Adipocyte (in vitro differentiated cells): ENCODE results near the gene DCUN1D1.

ENCODE experiments used
- DNase-seq: peaks from one replicate; pipeline ENCODE4 v3.0.0-alpha.2; 2015; ENCODE audit warnings: low read depth
- H3K27me3 ChIP-seq: replicated peaks from 2 replicates; pipeline ENCODE4 v1.7.0; 2013; ENCODE audit warnings: mild to moderate bottlenecking, low read length, moderate library complexity; ENCODE audit not compliant: control insufficient read depth, insufficient read depth
- H3K36me3 ChIP-seq: 2 replicates; pipeline ENCODE4 v1.7.0; 2013; ENCODE audit warnings: low read length, mild to moderate bottlenecking, moderate library complexity; ENCODE audit not compliant: control insufficient read depth, insufficient read depth, severe bottlenecking
- H3K4me1 ChIP-seq: 2 replicates; pipeline ENCODE4 v1.7.0; 2013; ENCODE audit warnings: mild to moderate bottlenecking, low read length, moderate library complexity; ENCODE audit not compliant: control insufficient read depth, insufficient read depth
- H3K4me3 ChIP-seq: 2 replicates; pipeline ENCODE4 v1.7.0; 2013; ENCODE audit warnings: mild to moderate bottlenecking, low read length, moderate library complexity
- H3K9ac ChIP-seq: 2 replicates; pipeline ENCODE4 v1.7.0; 2013; ENCODE audit warnings: mild to moderate bottlenecking, low read length, moderate library complexity
- H3K9me3 ChIP-seq: 2 replicates; pipeline ENCODE4 v1.7.0; 2013; ENCODE audit warnings: mild to moderate bottlenecking, low read length, moderate library complexity; ENCODE audit not compliant: control insufficient read depth

The DCUN1D1 gene

DNA sequence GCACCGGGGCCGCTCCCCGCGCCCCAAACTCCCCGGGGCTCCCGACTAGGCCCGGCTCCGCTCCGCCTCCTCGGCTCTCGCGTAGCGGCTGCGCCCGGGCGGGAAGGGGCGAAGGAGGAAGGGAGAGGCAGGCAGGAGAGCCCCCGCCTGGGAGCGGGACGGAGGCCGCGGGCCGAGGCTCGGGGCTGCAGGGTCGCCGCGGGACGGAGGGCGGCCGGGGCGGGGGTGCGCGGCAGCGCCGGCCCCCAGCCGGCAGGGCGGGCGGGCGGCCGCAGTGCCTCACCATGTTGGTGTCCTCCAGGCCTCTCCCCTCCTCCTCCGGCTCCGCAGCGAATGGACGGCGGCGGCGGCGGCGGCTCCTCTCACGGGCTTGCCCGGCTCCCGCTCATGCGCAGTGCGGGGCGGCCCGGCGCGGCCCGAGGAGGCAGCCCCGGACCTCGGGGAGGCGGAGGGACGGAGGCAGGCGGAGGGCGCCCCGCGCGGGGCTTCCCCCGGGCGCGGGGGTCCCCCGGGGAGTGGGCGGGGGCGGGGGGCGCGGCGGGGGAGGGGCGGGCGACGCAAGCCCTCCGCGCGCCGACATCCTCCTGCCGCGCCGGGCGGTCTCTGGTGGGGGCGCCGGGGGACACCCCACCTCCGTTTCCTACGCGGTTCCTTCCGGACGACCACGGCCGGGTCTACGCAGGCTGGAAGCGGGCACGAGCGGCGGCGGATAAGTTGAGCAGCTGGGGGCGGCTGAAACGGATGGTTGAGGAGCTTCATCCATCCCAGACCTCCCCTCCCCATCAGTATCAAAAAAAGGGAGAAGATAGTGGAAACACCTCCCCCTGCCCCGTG is at the start of gene DCUN1D1:
Gene DCUN1D1 (minus strand): TSS at position 335 of the 834 bp plus-strand sequence. CDS start 49 bp downstream, at position 286.
- Histone ChIP-seq H3K4me1 (peaks cover 30% of the 10 kb centered on the region), H3K9me3 (no peaks in the 10 kb centered on the region), H3K9ac (peak within 1 kb of the TSS; percentile 89), H3K27me3 (no peaks in the 10 kb centered on the region), H3K4me3 (peak within 1 kb of the TSS; percentile 94), H3K36me3 (no peaks in the 10 kb centered on the region)
- peak; percentile 96 for DNase-seq

DNA sequence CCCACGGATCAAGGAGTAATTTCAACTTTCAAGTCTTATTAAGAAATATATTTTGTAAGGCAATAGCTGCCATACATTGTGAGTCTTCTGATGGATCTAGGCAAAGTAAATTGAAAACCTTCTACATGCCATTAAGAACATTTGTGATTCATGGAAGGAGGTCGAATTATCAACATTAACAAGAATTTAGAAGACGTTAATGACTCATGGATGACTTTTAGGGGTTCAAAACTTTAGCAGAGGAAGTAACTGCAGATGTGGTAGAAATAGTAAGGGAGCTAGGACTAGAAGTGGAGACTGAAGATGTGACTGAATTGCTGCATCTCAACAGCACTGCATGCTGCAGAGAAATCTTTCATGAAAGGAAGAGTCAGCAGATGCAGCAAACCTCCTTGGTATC is 48.1 kb upstream of the DCUN1D1 start:
- H3K9me3 ChIP-seq = peaks cover 4% of the 10 kb centered on the region
- H3K9ac ChIP-seq = no peak overlapping the region
- H3K4me1 ChIP-seq = peaks cover 4% of the 10 kb centered on the region
- H3K27me3 ChIP-seq = no peaks in the 10 kb centered on the region
- DNase-seq = no peak
- H3K4me3 ChIP-seq = no peak overlapping the region
- H3K36me3 ChIP-seq = peaks cover 57% of the 10 kb centered on the region

DNA sequence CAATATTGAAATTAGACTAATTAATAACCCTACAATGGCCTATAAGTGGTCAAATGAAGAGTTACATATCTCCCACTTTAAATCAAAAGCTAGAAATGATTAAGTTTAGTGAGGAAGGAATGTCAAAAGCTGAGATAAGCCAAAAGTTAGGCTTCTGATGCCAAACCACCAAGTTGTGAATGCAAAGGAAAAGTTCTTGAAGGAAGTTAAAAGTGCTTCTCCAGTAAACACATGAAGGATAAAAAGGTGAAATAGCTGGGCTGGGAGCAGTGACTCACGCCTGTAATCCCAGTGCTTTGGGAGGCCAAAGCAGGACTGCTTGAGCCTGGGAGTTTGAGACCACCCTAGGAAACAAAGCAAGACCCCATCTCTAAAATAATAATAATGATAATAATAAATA is 46.9 kb upstream of the DCUN1D1 start:
- H3K4me1 ChIP-seq = no peaks in the 10 kb centered on the region
- peaks cover 4% of the 10 kb centered on the region for H3K9me3 ChIP-seq
- no peak overlapping the region for H3K9ac ChIP-seq
- no peak overlapping the region for H3K4me3 ChIP-seq
- H3K36me3 ChIP-seq = peaks cover 54% of the 10 kb centered on the region
- no peak for DNase-seq
- no peaks in the 10 kb centered on the region for H3K27me3 ChIP-seq

DNA sequence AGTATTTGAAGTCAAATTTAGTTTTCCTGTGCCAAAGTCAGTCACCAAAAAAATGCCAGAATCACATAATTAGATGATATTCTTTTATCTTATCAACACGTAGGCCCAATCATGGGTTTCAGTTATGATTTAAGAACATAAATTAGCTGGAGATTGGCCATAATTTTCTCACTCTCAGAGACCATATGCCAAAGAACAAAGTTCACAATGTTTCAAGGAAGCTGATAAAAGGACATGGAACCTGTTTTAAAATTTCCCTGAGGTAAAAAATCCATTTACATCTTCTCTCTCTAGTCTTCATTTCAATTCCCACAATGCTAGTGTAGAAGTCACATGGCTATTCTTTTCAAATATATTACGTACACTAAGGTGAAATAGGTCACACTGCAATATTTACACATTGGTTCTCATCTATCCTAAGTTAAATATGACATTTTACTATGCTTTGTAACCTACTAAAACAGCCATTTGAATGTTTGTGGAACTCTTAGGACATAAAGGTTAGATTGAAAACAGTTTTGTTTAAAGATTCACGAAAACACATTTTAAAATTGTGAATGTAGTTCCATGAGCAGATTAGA is 42.7 kb upstream of the DCUN1D1 start:
- Histone ChIP-seq H3K36me3 (peaks cover 67% of the 10 kb centered on the region), H3K4me3 (no peak overlapping the region), H3K9me3 (no peaks in the 10 kb centered on the region), H3K9ac (no peak overlapping the region), H3K27me3 (no peaks in the 10 kb centered on the region), H3K4me1 (no peaks in the 10 kb centered on the region)
- no peak for DNase-seq

DNA sequence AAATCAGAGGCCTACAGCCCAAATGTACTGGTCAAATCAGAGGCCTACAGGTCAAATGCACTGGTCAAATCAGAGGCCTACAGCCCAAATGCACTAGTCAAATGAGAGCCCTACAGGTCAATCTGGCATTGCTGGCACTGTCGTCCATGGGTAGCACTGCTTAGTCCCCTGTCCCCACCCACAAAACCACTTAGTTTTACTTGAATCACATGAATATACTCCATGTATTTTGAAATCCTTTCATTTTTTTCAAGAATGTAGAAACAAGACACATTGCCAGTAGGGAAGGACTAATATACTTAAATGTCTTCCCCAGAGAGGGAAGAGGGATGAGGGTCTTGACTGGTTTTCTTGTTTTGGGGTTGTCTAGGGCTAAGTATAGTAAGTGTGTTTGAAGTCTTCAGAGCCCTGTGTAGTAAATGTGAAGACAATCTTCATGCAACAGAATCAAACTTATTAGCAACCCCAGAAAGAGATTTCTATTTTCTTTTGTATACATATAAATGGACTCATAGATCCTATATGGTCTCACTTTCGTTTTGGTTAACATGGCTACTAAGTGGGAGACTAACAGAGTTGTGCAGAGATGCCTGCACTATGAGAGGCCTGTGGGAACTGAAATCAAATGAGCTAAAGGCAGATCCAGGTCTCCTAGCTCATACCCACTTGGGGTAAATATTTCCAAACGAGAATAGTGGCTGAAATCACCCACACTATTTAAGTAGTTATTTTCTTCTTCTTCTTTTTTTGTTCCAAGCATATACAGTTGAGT is 38.3 kb upstream of the DCUN1D1 start:
- Histone ChIP-seq H3K36me3 (peaks cover 74% of the 10 kb centered on the region), H3K4me3 (no peak overlapping the region), H3K9me3 (no peaks in the 10 kb centered on the region), H3K4me1 (no peaks in the 10 kb centered on the region), H3K9ac (no peak overlapping the region), H3K27me3 (no peaks in the 10 kb centered on the region)
- DNase-seq = no peak

DNA sequence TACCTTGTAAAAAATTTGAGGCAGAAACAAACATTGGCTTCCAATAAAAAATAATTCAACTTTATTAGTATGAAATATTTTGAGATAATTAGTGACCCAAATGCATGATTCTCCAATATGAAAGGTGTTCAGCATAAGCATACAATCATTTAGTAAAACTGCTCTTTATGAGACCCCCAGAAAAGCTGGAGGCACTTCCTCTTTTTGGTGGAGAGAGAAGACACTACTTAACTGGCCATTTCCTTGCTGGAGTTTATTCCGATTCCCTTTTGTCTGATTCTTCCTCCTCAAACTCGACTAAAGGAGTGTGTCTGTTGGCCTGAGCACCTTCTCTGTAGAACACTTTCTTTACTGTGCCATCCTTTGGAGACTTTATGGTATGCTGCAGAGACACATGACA is 34.8 kb upstream of the DCUN1D1 start:
- H3K4me1 ChIP-seq = no peaks in the 10 kb centered on the region
- H3K9ac ChIP-seq = no peak overlapping the region
- no peak overlapping the region for H3K4me3 ChIP-seq
- no peaks in the 10 kb centered on the region for H3K9me3 ChIP-seq
- DNase-seq = no peak
- no peaks in the 10 kb centered on the region for H3K27me3 ChIP-seq
- peaks cover 56% of the 10 kb centered on the region for H3K36me3 ChIP-seq

DNA sequence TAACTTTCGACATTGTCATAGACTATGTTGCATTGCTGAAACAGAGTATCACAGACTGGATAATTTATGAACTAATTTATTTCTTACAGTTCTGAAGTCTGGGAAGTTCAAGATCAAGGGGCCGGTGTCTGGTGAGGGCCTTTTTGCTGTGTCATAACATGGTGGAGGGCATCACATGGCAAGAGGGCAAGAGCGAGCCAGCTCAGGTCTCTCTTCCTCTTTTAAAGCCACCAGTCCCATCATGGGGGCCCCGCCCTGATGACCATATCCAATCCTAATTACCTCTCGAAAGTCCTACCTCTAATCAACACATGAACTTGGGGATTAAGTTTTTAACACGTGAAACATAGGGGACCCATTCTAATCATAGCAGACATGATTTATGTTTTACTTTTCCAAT is 33.5 kb upstream of the DCUN1D1 start:
- no peak for DNase-seq

DNA sequence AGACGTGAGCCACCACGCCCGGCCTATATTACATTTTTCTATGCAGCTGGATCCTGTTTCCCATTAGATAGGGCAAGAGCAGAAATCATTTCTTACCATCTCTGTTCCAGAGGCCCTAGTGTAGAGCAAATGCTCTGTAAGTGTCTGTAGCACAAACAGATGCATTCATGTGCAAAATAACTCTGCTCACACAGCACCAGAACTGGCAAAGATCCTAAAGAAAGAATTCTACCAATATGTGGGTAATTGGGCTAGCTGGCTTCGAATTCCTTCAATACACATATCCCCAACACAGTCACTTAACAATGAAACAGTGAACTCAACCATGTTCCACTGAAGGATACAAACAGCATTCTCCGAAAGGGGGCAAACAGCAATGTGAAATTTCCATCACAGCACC is 32.7 kb upstream of the DCUN1D1 start:
- Histone ChIP-seq H3K9me3 (no peaks in the 10 kb centered on the region), H3K4me1 (no peaks in the 10 kb centered on the region), H3K4me3 (no peak overlapping the region), H3K36me3 (peaks cover 37% of the 10 kb centered on the region), H3K9ac (no peak overlapping the region), H3K27me3 (no peaks in the 10 kb centered on the region)
- no peak for DNase-seq

More for the DNA sequence above, 33.5 kb upstream of the DCUN1D1 start:
- H3K9ac ChIP-seq = no peak overlapping the region
- no peak overlapping the region for H3K4me3 ChIP-seq
- no peaks in the 10 kb centered on the region for H3K9me3 ChIP-seq
- no peaks in the 10 kb centered on the region for H3K27me3 ChIP-seq
- H3K36me3 ChIP-seq = peaks cover 43% of the 10 kb centered on the region
- no peaks in the 10 kb centered on the region for H3K4me1 ChIP-seq

DNA sequence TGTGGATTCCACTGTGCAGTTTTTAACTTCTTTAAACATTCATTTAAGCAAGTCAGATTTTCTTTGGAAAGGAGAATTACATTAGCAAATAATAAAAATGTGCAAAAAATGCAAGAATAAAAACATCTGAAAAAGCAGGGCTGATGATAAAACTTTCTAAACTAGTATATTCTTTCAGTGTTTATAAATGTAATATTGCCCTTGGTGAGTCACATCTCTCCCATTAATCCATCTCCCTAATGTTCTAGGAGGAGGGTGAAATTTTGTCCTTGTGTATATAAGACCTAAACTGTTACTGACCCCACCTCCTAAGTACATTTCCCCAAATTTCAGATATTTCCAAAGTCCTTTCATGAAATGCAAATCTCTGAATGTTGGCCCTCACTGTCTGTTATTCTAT is 28.5 kb upstream of the DCUN1D1 start:
- Histone ChIP-seq H3K9ac (no peak overlapping the region), H3K36me3 (peaks cover 6% of the 10 kb centered on the region), H3K9me3 (no peaks in the 10 kb centered on the region), H3K4me1 (no peaks in the 10 kb centered on the region), H3K4me3 (no peak overlapping the region), H3K27me3 (no peaks in the 10 kb centered on the region)
- no peak for DNase-seq

DNA sequence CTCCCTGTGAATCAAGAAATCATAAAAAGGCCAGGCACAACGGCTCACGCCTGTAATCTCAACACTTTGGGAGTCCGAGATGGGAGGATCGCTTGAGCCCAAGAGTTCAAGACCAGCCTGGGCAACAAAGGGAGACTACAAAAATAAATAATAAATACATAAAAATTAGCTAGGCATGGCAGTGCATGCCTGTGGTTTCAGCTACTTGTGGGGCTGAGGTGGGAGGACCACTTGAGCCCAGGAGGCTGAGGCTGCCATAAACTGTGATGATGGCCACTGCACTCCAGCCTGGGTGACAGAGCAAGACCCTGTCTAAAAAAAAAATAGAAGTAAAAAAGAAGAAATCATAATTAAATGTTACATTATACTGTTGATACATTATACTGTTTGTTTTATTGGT is 28.0 kb upstream of the DCUN1D1 start:
- DNase-seq = no peak
- Histone ChIP-seq H3K36me3 (peaks cover 6% of the 10 kb centered on the region), H3K27me3 (no peaks in the 10 kb centered on the region), H3K9ac (no peak overlapping the region), H3K4me1 (no peaks in the 10 kb centered on the region), H3K9me3 (no peaks in the 10 kb centered on the region), H3K4me3 (no peak overlapping the region)

DNA sequence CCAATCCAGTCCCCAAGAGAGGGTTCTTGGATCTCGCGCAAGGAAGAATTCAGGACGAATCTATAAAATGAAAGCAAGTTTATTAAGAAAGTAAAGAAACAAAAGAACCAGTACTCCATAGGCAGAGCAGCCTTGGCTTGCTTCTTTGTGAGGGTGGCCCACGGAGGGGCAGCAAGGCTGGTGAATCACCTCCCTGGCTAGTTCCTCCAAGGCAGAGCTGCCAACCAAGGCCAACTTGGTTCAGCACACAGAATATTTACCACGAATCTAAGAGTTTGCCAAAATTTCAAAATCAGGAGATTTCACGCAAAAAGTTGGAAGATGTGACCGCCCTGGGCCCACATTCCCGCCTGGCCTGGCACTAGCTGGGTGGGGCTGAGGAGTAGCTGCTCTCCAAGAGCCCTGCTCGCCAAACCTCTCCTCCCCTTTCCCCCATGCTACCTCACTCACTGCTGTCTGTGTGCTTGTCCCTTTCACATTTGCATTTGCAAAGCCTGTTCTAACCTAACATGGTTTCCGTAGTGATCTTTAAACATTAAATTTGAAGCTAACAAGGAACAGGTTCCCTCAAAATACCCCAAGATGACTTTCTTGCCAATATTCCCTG is 26.2 kb upstream of the DCUN1D1 start:
- no peak overlapping the region for H3K4me3 ChIP-seq
- H3K4me1 ChIP-seq = no peaks in the 10 kb centered on the region
- no peak overlapping the region for H3K9ac ChIP-seq
- DNase-seq = no peak
- no peaks in the 10 kb centered on the region for H3K27me3 ChIP-seq
- no peaks in the 10 kb centered on the region for H3K36me3 ChIP-seq
- H3K9me3 ChIP-seq = no peaks in the 10 kb centered on the region
